Ishikawa (cell line): Measurements from ENCODE around the gene NUP107.

Source experiments
- CEBPB ChIP-seq: IDR thresholded peaks from 2 replicates; pipeline ENCODE4 v1.6.1; 2012
- CREB1 ChIP-seq: IDR thresholded peaks from 2 replicates; pipeline ENCODE4 v1.6.1; 2012; ENCODE audit warnings: low read depth
- EGR1 ChIP-seq: IDR thresholded peaks from 2 replicates; pipeline ENCODE4 v1.6.1; 2012
- EP300 ChIP-seq: IDR thresholded peaks from 2 replicates; pipeline ENCODE4 v1.6.1; 2012; ENCODE audit warnings: borderline replicate concordance
- FOXM1 ChIP-seq: IDR thresholded peaks from 2 replicates; pipeline ENCODE4 v1.6.1; 2012; ENCODE audit warnings: low read depth, borderline replicate concordance
- NFIC ChIP-seq: IDR thresholded peaks from 2 replicates; pipeline ENCODE4 v1.6.1; 2012
- RAD21 ChIP-seq: IDR thresholded peaks from 2 replicates; pipeline ENCODE4 v1.6.1; 2012; ENCODE audit warnings: low read depth
- TAF1 ChIP-seq: IDR thresholded peaks from 2 replicates; pipeline ENCODE4 v1.6.1; 2012; ENCODE audit warnings: low read depth, mild to moderate bottlenecking
- TCF12 ChIP-seq: IDR thresholded peaks from 2 replicates; pipeline ENCODE4 v1.6.1; 2012; ENCODE audit warnings: low read depth
- TEAD4 ChIP-seq: IDR thresholded peaks from 2 replicates; pipeline ENCODE4 v1.6.1; 2012
- YY1 ChIP-seq: IDR thresholded peaks from 2 replicates; pipeline ENCODE4 v1.6.1; 2012; ENCODE audit warnings: low read depth
- ZBTB7A ChIP-seq: IDR thresholded peaks from 2 replicates; pipeline ENCODE4 v1.6.1; 2012; ENCODE audit warnings: low read depth
- TF ChIP-seq, protein P1 (sequence below): IDR thresholded peaks from 2 replicates; pipeline ENCODE4 v1.6.1; 2012
- TF ChIP-seq, protein P2 (sequence below): IDR thresholded peaks from 2 replicates; pipeline ENCODE4 v1.6.1; 2012
- TF ChIP-seq, protein P3 (sequence below): IDR thresholded peaks from 2 replicates; pipeline ENCODE4 v1.6.1; 2012; ENCODE audit warnings: low read depth, mild to moderate bottlenecking

The NUP107 gene

DNA sequence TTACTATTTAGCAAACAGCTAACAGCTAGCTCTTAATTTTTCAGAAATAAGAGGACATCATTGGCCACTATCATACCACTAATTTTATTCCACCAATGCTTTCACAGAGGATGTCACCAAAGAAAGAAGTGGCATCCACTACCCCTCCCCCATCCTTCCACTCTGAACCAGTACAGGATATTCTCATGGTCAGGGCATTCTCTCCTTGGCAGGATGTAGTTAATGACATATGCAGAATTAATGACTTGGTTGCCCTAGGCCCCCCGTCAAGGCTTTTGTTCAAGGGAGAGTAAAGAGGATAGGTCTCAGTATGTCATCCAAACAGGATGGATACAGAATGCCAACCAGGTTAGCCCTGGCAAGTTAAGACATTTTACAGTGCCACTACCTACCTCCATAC, 18.9 kb upstream of the NUP107 start:
- TF ChIP-seq NFIC (no peak), EP300 (no peak)

DNA sequence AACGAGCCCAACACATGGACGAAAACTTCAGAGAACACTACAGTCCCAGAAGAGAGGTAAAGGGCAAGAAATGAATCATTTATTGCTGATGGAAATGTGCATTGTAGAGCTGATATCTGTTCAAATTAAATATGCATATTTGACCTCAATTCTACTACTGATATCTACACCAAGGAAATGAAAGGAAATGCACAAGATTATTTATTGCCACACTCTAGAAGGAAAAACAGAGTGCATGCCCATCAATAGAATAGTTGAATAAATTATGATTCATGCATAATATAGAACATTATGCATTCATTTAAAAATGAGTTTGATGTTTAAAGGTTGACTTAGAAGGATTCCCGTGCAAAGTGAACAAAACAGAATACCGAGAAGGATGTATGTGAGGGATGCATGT, 15.6 kb upstream of the NUP107 start:
- TF ChIP-seq NFIC, result no peak
- TF ChIP-seq RAD21, result no peak
- no peak for TF ChIP-seq TEAD4
- no peak for TF ChIP-seq FOXM1
- TF ChIP-seq TCF12, result no peak
- TF ChIP-seq, protein P1, sequence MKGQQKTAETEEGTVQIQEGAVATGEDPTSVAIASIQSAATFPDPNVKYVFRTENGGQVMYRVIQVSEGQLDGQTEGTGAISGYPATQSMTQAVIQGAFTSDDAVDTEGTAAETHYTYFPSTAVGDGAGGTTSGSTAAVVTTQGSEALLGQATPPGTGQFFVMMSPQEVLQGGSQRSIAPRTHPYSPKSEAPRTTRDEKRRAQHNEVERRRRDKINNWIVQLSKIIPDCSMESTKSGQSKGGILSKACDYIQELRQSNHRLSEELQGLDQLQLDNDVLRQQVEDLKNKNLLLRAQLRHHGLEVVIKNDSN, result no peak
- TF ChIP-seq CREB1, result no peak
- TF ChIP-seq TAF1, result no peak
- TF ChIP-seq EGR1, result no peak
- no peak for TF ChIP-seq CEBPB

DNA sequence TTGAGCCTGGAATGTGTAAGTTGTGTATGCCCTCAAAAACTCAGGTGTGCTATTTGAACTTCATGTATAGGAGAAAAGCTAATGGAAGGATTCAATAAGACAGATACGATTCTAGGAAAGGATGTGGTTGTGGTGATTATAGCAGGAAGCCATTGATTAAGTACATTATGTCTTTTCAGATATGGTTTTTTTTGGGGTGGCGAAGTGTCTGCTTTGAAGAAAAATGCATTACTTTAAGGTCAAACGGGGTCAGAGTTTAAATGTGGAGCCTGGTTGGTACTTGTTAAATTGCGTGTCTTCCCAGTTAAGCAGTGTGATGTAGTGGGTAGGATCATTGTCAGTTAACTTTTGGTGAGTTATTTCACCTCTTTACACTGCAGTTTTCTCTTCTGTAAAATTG, 13.0 kb upstream of the NUP107 start:
- TF ChIP-seq NFIC (no peak), FOXM1 (no peak), TCF12 (no peak), CREB1 (no peak), TEAD4 (no peak)
- TF ChIP-seq, protein P1, result no peak
- TF ChIP-seq, protein P2, sequence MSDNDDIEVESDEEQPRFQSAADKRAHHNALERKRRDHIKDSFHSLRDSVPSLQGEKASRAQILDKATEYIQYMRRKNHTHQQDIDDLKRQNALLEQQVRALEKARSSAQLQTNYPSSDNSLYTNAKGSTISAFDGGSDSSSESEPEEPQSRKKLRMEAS, result no peak

DNA sequence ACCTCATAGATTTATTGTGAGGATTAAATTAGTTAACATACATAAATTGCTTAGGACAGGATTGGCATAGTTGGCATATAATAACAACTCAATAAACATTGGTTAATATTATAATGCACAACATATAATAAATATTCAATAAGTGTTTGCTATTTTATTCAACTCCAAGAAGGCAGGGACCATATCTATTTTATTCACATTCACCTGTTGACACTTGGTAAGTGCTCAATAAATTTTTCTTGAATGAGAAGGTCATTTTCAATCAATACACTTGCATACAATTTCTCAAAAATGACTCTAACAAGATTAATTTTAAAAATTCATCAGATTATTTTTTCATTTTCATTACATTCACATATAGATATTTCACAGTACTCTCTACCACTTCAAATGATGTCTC, 12.4 kb upstream of the NUP107 start:
- TF ChIP-seq, protein P3, sequence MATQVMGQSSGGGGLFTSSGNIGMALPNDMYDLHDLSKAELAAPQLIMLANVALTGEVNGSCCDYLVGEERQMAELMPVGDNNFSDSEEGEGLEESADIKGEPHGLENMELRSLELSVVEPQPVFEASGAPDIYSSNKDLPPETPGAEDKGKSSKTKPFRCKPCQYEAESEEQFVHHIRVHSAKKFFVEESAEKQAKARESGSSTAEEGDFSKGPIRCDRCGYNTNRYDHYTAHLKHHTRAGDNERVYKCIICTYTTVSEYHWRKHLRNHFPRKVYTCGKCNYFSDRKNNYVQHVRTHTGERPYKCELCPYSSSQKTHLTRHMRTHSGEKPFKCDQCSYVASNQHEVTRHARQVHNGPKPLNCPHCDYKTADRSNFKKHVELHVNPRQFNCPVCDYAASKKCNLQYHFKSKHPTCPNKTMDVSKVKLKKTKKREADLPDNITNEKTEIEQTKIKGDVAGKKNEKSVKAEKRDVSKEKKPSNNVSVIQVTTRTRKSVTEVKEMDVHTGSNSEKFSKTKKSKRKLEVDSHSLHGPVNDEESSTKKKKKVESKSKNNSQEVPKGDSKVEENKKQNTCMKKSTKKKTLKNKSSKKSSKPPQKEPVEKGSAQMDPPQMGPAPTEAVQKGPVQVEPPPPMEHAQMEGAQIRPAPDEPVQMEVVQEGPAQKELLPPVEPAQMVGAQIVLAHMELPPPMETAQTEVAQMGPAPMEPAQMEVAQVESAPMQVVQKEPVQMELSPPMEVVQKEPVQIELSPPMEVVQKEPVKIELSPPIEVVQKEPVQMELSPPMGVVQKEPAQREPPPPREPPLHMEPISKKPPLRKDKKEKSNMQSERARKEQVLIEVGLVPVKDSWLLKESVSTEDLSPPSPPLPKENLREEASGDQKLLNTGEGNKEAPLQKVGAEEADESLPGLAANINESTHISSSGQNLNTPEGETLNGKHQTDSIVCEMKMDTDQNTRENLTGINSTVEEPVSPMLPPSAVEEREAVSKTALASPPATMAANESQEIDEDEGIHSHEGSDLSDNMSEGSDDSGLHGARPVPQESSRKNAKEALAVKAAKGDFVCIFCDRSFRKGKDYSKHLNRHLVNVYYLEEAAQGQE, result no peak
- TF ChIP-seq NFIC, result no peak
- TF ChIP-seq TEAD4, result no peak
- TF ChIP-seq CEBPB, result no peak
- no peak for TF ChIP-seq ZBTB7A
- TF ChIP-seq RAD21, result no peak
- TF ChIP-seq EP300, result no peak
- TF ChIP-seq, protein P2, result no peak
- no peak for TF ChIP-seq YY1
- no peak for TF ChIP-seq TCF12

DNA sequence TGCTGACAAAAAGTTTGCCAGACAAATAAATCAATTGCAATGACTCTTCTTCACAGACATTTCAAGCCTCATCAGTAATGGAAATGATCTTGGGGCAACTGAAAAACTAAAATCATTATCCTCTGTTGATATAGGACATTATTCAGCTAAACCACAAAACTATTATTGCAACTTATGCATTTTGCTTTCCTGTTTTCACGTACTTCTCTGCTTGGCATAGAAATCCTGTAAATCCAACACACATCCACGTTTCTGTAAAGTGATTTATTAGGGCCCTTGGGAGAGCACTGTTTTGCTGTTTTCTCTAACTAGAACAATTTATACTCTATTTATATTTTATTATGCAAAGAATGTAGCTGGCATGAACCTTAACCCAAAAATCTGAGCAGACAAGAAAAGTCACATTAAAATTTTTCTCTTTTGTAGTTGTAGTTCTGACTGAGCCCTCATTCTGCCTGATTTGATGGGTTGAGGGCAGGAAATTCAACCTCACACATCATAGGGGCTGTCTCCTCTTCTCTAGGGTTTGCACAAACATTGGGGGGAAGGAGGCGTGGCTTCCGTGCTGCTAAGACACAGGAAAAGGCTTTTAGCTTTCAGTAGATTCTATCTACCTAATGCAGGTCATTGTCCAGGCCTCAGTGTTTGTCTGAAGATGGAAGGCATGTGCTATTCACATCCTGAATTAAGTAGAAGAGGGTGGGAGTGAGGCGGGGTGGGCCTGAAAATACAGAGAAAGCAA, 11.5 kb upstream of the NUP107 start:
- no peak for TF ChIP-seq TCF12
- TF ChIP-seq NFIC, result no peak
- TF ChIP-seq, protein P3, result no peak
- no peak for TF ChIP-seq TAF1
- TF ChIP-seq FOXM1, result no peak
- TF ChIP-seq, protein P1, result no peak
- no peak for TF ChIP-seq RAD21
- TF ChIP-seq, protein P2, result no peak
- no peak for TF ChIP-seq CEBPB
- TF ChIP-seq TEAD4, result no peak
- no peak for TF ChIP-seq CREB1
- no peak for TF ChIP-seq YY1
- TF ChIP-seq EP300, result no peak
- TF ChIP-seq ZBTB7A, result no peak
- TF ChIP-seq EGR1, result no peak

DNA sequence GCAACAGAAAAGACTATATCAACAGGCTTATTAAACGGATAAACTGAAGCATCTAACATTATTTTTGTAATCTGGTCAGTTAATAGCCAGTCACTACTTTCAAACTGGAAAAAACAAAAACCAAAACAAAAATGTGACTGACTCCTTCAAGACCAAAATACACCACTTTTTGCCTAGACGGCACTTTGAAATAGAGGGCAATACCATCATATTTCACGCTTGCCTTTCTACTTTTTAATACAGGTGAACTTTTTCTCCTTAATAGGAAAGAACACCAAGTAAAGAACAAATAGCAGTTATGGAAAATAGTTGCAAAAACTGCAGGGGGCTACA, 550 bp upstream of the NUP107 start:
- TF ChIP-seq TAF1, result no peak
- no peak for TF ChIP-seq TCF12
- TF ChIP-seq NFIC, result no peak
- TF ChIP-seq FOXM1, result no peak
- TF ChIP-seq, protein P3, result no peak
- TF ChIP-seq CEBPB, result no peak
- TF ChIP-seq YY1, result no peak
- no peak for TF ChIP-seq CREB1
- no peak for TF ChIP-seq ZBTB7A
- TF ChIP-seq TEAD4, result no peak
- TF ChIP-seq RAD21, result no peak
- TF ChIP-seq EGR1, result no peak
- no peak for TF ChIP-seq EP300
